SH-SY5Y (cell line): ENCODE measurements around the gene PITPNC1.

Experiments used
- GATA2 ChIP-seq: IDR thresholded peaks from 2 replicates; pipeline ENCODE4 v1.6.1; 2011; ENCODE audit warnings: mild to moderate bottlenecking, low read depth, low read length
- GATA3 ChIP-seq: IDR thresholded peaks from 2 replicates; pipeline ENCODE4 v1.6.1; 2011; ENCODE audit warnings: low read depth, mild to moderate bottlenecking, low read length, moderate library complexity

DNA sequence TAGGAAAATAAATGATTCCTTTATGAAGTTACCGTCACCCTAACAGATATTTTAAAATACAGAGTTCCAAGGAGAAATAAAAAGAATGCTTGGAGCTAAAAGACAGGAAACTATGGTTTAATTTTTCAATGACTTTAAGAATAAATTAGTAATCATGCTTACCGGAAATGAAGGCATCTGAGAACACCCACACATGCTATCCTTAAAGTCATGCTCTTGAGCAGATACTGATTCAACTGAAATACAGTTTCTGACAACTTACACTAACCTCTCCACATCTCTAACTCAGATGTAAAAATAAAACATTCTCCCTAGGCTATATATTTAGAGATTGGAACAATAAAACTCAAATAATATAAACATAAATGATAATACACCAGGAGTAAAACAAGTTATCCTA is 18.5 kb upstream of the PITPNC1 start:
- TF ChIP-seq GATA3 = no peak
- no peak for TF ChIP-seq GATA2
